Osteoblast (primary cell): ENCODE measurements around the gene ZNF148. TPM values are rescaled to one million over a fixed set of nuclear protein-coding genes. Genes with fewer than 3 reads are reported as not detected.

ENCODE experiments used
- DNase-seq: peaks from one replicate; pipeline ENCODE4 v3.0.0; 2011; ENCODE audit warnings: low spot score, mixed read lengths; ENCODE audit not compliant: insufficient read length; ENCODE audit errors: missing footprints
- H2AFZ ChIP-seq: 2 replicates; pipeline ENCODE4 v1.6.0; 2011; ENCODE audit warnings: mild to moderate bottlenecking, low read length
- H3K27ac ChIP-seq: 2 replicates; pipeline ENCODE4 v1.5.1; 2011; ENCODE audit warnings: mild to moderate bottlenecking, low read depth, low read length, moderate library complexity
- H3K27me3 ChIP-seq: 2 replicates; pipeline ENCODE4 v1.6.0; 2012; ENCODE audit warnings: mild to moderate bottlenecking, control low read depth, inconsistent platforms, low read length, moderate library complexity; ENCODE audit not compliant: insufficient read depth
- H3K36me3 ChIP-seq: 2 replicates; pipeline ENCODE4 v1.5.1; 2011; ENCODE audit warnings: mild to moderate bottlenecking, low read length, control low read depth, moderate library complexity; ENCODE audit not compliant: insufficient read depth
- H3K4me1 ChIP-seq: 2 replicates; pipeline ENCODE4 v1.5.1; 2011; ENCODE audit warnings: mild to moderate bottlenecking, low read length, control low read depth, moderate library complexity; ENCODE audit not compliant: insufficient read depth
- H3K4me2 ChIP-seq: 2 replicates; pipeline ENCODE4 v1.6.0; 2011; ENCODE audit warnings: mild to moderate bottlenecking, low read length; ENCODE audit not compliant: insufficient read depth
- H3K4me3 ChIP-seq: fragments of 200-600 bp; sonication (generic); 3 replicates; pipeline ENCODE4 v1.5.1; 2012; ENCODE audit warnings: mild to moderate bottlenecking, low read length, inconsistent platforms; ENCODE audit not compliant: insufficient read depth
- H3K79me2 ChIP-seq: 2 replicates; pipeline ENCODE4 v1.6.0; 2012; ENCODE audit warnings: mild to moderate bottlenecking, low read length, control low read depth, inconsistent platforms; ENCODE audit not compliant: insufficient read depth
- H3K9me3 ChIP-seq: 2 replicates; pipeline ENCODE4 v1.5.1; 2011; ENCODE audit warnings: low read depth, low read length, control low read depth
- H4K20me1 ChIP-seq: 2 replicates; pipeline ENCODE4 v1.6.0; 2012; ENCODE audit warnings: mild to moderate bottlenecking, low read length, control low read depth; ENCODE audit not compliant: insufficient read depth
- CTCF ChIP-seq: IDR thresholded peaks from 2 replicates; pipeline ENCODE4 v1.5.1; 2011; ENCODE audit warnings: mild to moderate bottlenecking, low read depth, low read length, moderate library complexity; ENCODE audit errors: extremely low read depth
- total RNA-seq: library from RNA; depleted of rRNA; stranded (reverse); fragments of >200 nt; gene quantifications from 2 replicates; pipeline ENCODE4 v1.2.3, GENCODE V29; 2012

ZNF148 gene
- total RNA-seq, 1 donor: 38.4 TPM

GRCh38 chr3:125322166-125322565, 53.0 kb downstream of the ZNF148 start:
- Histone ChIP-seq H3K27me3 (no peaks in the 10 kb centered on the region), H4K20me1 (no peaks in the 10 kb centered on the region), H3K9me3 (no peaks in the 10 kb centered on the region), H3K36me3 (peaks cover 8% of the 10 kb centered on the region), H3K4me2 (no peak overlapping the region), H3K4me3 (no peak overlapping the region), H2AFZ (no peak overlapping the region), H3K27ac (no peak overlapping the region), H3K4me1 (peaks cover 4% of the 10 kb centered on the region), H3K79me2 (peaks cover 41% of the 10 kb centered on the region)
- DNase-seq: no peak
- TF ChIP-seq CTCF: no peak

- no peak for DNase-seq
- no peaks in the 10 kb centered on the region for H3K9me3 ChIP-seq
- H2AFZ ChIP-seq: no peak overlapping the region
- peaks cover 4% of the 10 kb centered on the region for H3K4me1 ChIP-seq
- H3K27ac ChIP-seq: no peak overlapping the region
- TF ChIP-seq CTCF: no peak
- H3K79me2 ChIP-seq: peaks cover 38% of the 10 kb centered on the region
- H3K36me3 ChIP-seq: peaks cover 8% of the 10 kb centered on the region
- no peak overlapping the region for H3K4me2 ChIP-seq
- H3K4me3 ChIP-seq: no peak overlapping the region
- no peaks in the 10 kb centered on the region for H3K27me3 ChIP-seq
- H4K20me1 ChIP-seq: no peaks in the 10 kb centered on the region
Measured at GRCh38 chr3:125319765-125320164, 55.4 kb downstream of the ZNF148 start.

GRCh38 chr3:125318871-125319270, 56.3 kb downstream of the ZNF148 start:
- peaks cover 4% of the 10 kb centered on the region for H3K4me1 ChIP-seq
- H3K4me3 ChIP-seq: no peak overlapping the region
- no peak for TF ChIP-seq CTCF
- no peaks in the 10 kb centered on the region for H3K9me3 ChIP-seq
- no peak overlapping the region for H3K27ac ChIP-seq
- H3K79me2 ChIP-seq: peaks cover 39% of the 10 kb centered on the region
- DNase-seq: no peak
- H3K27me3 ChIP-seq: no peaks in the 10 kb centered on the region
- H4K20me1 ChIP-seq: no peaks in the 10 kb centered on the region
- H2AFZ ChIP-seq: no peak overlapping the region
- peaks cover 8% of the 10 kb centered on the region for H3K36me3 ChIP-seq
- no peak overlapping the region for H3K4me2 ChIP-seq

GRCh38 chr3:125318167-125318865, 56.8 kb downstream of the ZNF148 start:
- Histone ChIP-seq H3K4me2 (no peak overlapping the region), H4K20me1 (no peaks in the 10 kb centered on the region), H3K79me2 (peaks cover 38% of the 10 kb centered on the region), H3K36me3 (peaks cover 11% of the 10 kb centered on the region), H3K27ac (no peak overlapping the region), H2AFZ (no peak overlapping the region), H3K4me1 (peaks cover 4% of the 10 kb centered on the region), H3K9me3 (no peaks in the 10 kb centered on the region), H3K4me3 (no peak overlapping the region), H3K27me3 (no peaks in the 10 kb centered on the region)
- no peak for TF ChIP-seq CTCF
- no peak for DNase-seq
